NT2/D1 (cell line): ENCODE measurements around the gene FBXW8.

ENCODE experiments used
- SUZ12 ChIP-seq: IDR thresholded peaks from 2 replicates; pipeline ENCODE4 v1.6.1; 2011; ENCODE audit not compliant: insufficient read length, insufficient read depth; ENCODE audit errors: extremely low read depth
- YY1 ChIP-seq: IDR thresholded peaks from 2 replicates; pipeline ENCODE4 v1.6.1; 2011; ENCODE audit not compliant: insufficient read length, insufficient read depth

GRCh38 chr12:117031843-117032592 lies 121.3 kb downstream of the FBXW8 start:
- TF ChIP-seq YY1 (no peak), SUZ12 (no peak)
